Activated B cell treated with CpG ODN at 0.5 μM for 24 hours (primary cell): ENCODE data around the gene ASPHD2. TPM values are rescaled to one million over a fixed set of nuclear protein-coding genes. Genes with fewer than 3 reads are reported as not detected.

Source experiments
- ATAC-seq: fragments of 200-7000 bp; cut with Tn5 transposase; one replicate; pipeline ENCODE4 v1.10.0; 2021; ENCODE audit warnings: low read depth, mild to moderate bottlenecking, moderate library complexity
- CTCF ChIA-PET: fragments of 350-600 bp; sonication (Branson Sonifier 250); formaldehyde crosslinking; loops from one replicate; lab custom pipeline; 2021; ENCODE audit warnings: antibody characterized with exemption; lab: Charles Lee
- POLR2A ChIA-PET: fragments of 350-600 bp; sonication (Branson Sonifier 250); formaldehyde crosslinking; loops from one replicate; lab custom pipeline; 2021; ENCODE audit warnings: antibody characterized with exemption; lab: Charles Lee
- DNase-seq: peaks from one replicate; pipeline ENCODE4 v3.0.0; 2022
- H3K27ac Mint-ChIP-seq: one replicate; pipeline ENCODE4 v1.8.0; 2020; ENCODE audit warnings: mixed read lengths
- H3K27me3 Mint-ChIP-seq: one replicate; pipeline ENCODE4 v1.8.0; 2021; ENCODE audit warnings: mixed read lengths
- H3K36me3 Mint-ChIP-seq: one replicate; pipeline ENCODE4 v1.8.0; 2021; ENCODE audit warnings: low read depth, mixed read lengths
- H3K4me1 Mint-ChIP-seq: one replicate; pipeline ENCODE4 v1.8.0; 2021; ENCODE audit warnings: mixed read lengths
- H3K4me3 Mint-ChIP-seq: one replicate; pipeline ENCODE4 v1.8.0; 2020; ENCODE audit warnings: mild to moderate bottlenecking, mixed read lengths
- H3K9me3 Mint-ChIP-seq: one replicate; pipeline ENCODE4 v1.8.0; 2020; ENCODE audit warnings: mixed read lengths
- CTCF ChIP-seq: fragments of 200-600 bp; IDR thresholded peaks from one replicate; pipeline ENCODE4 v1.8.0; 2022; ENCODE audit warnings: antibody characterized with exemption, mild to moderate bottlenecking
- intact Hi-C: fragments of 100-400 bp; cut with micrococcal nuclease; formaldehyde crosslinking; loops from one replicate; pipeline ENCODE4 v1.15.1; 2024
- total RNA-seq: library from RNA; stranded (reverse); gene quantifications from 2 replicates; pipeline ENCODE4 v1.2.3, GENCODE V29; 2022

ASPHD2 gene
- total RNA-seq, 1 donor from 2014 or later, result 15.5 TPM

DNA sequence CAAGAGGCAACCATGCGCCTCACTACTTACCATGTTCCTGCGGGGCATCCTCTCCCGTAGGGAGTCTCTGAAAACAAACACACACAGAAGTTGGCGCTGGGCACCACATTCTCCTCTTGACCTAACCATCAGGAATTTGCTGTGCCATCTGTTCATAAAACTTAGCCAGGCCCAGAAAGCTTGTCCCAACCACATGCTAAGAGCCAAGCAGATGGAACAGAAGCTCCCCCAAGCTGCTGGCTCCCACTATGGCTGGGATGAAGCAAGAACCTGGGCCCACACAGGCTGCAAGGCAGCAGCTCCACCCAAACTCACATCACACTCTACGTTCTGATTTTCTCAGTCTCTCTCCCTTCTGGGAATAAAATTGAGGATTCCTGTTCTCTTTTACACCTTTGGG lies 37.1 kb downstream of the ASPHD2 start:
- no peak overlapping the region for H3K27ac Mint-ChIP-seq
- no peaks in the 10 kb centered on the region for H3K27me3 Mint-ChIP-seq
- intact Hi-C loops, result no loop called here
- no peak overlapping the region for H3K4me3 Mint-ChIP-seq
- peaks cover 89% of the 10 kb centered on the region for H3K36me3 Mint-ChIP-seq
- ATAC-seq (no peak), DNase-seq (no peak)
- ChIA-PET CTCF (no interaction called here), POLR2A (no interaction called here)
- H3K4me1 Mint-ChIP-seq, result no peaks in the 10 kb centered on the region
- H3K9me3 Mint-ChIP-seq, result no peaks in the 10 kb centered on the region
- no peak for TF ChIP-seq CTCF

DNA sequence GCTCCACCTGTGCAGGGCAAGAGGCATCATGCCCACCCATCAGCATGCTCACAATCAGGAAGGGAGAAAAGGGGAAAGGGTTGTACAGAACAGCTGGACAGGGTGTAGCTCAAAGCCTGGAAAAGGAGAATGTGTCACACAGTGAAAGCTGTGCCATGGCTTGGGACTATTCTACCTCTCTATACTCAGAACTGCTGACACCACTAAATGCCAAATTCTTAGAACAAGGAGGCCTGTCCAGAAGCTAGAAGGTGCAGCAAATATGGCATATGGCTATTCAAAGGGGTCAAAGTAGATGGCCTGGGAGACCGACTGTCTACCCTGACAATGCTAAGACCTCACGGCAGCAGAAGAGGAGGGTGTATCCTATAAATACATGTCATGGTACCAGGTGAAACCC lies 41.7 kb downstream of the ASPHD2 start:
- H3K4me1 Mint-ChIP-seq, result no peaks in the 10 kb centered on the region
- no peak overlapping the region for H3K27ac Mint-ChIP-seq
- DNase-seq (no peak), ATAC-seq (no peak)
- intact Hi-C loops, result no loop called here
- H3K4me3 Mint-ChIP-seq, result no peak overlapping the region
- H3K36me3 Mint-ChIP-seq, result peaks cover 92% of the 10 kb centered on the region
- no peaks in the 10 kb centered on the region for H3K27me3 Mint-ChIP-seq
- no peak for TF ChIP-seq CTCF
- ChIA-PET CTCF (interaction anchor here (1.0 kb wide), 1 partner anchor 10 kb away, joined by 3 read pairs; no protein-coding TSS in a partner anchor), POLR2A (no interaction called here)
- H3K9me3 Mint-ChIP-seq, result no peaks in the 10 kb centered on the region

GRCh38 chr22:26471522-26471921 lies 42.5 kb downstream of the ASPHD2 start:
- intact Hi-C loops, result no loop called here

DNA sequence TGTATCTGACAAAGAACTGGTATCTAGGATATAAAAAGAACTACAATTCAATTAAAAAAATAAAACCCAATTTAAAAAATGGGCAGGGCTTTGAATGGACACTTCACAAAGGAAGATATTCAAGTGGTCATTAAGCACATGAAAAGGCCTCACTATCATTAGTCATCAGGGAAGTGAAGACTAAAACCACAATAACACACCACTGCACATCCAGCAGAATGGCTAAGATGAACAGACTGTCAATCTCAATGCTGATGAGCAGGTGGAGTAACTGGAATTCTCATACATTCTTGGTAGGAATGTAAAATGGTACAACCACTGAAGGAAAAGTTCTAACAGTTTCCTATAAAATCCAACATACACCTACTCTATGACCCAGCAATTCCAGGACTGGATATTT lies 45.6 kb downstream of the ASPHD2 start:
- POLR2A ChIA-PET, result no interaction called here
- CTCF ChIA-PET, result no interaction called here
- H3K27me3 Mint-ChIP-seq, result no peaks in the 10 kb centered on the region
- no peak overlapping the region for H3K4me3 Mint-ChIP-seq
- peaks cover 78% of the 10 kb centered on the region for H3K36me3 Mint-ChIP-seq
- no peaks in the 10 kb centered on the region for H3K9me3 Mint-ChIP-seq
- TF ChIP-seq CTCF, result no peak
- DNase-seq, result no peak
- peaks cover 25% of the 10 kb centered on the region for H3K4me1 Mint-ChIP-seq
- intact Hi-C loops, result no loop called here
- no peak for ATAC-seq
- no peak overlapping the region for H3K27ac Mint-ChIP-seq

More at GRCh38 chr22:26471522-26471921, 42.5 kb downstream of the ASPHD2 start:
- peaks cover 88% of the 10 kb centered on the region for H3K36me3 Mint-ChIP-seq
- H3K4me1 Mint-ChIP-seq, result peaks cover under 1% of the 10 kb centered on the region
- CTCF ChIA-PET, result interaction anchor here (1.0 kb wide), 1 partner anchor 10 kb away, joined by 3 read pairs; no protein-coding TSS in a partner anchor
- H3K9me3 Mint-ChIP-seq, result no peaks in the 10 kb centered on the region
- no peak for ATAC-seq
- no peak overlapping the region for H3K4me3 Mint-ChIP-seq
- TF ChIP-seq CTCF, result no peak
- H3K27ac Mint-ChIP-seq, result no peak overlapping the region
- POLR2A ChIA-PET, result no interaction called here
- no peaks in the 10 kb centered on the region for H3K27me3 Mint-ChIP-seq
- no peak for DNase-seq

- no peak for DNase-seq
- H3K36me3 Mint-ChIP-seq, result peaks cover 67% of the 10 kb centered on the region
- TF ChIP-seq CTCF, result no peak
- no peaks in the 10 kb centered on the region for H3K27me3 Mint-ChIP-seq
- ATAC-seq, result no peak
- CTCF ChIA-PET, result interaction anchor here (1.1 kb wide), 1 partner anchor 16 kb away, joined by 3 read pairs; no protein-coding TSS in a partner anchor
- peaks cover 47% of the 10 kb centered on the region for H3K4me1 Mint-ChIP-seq
- intact Hi-C loops, result no loop called here
- H3K9me3 Mint-ChIP-seq, result no peaks in the 10 kb centered on the region
- no peak overlapping the region for H3K27ac Mint-ChIP-seq
- POLR2A ChIA-PET, result no interaction called here
- H3K4me3 Mint-ChIP-seq, result no peak overlapping the region
Observed at GRCh38 chr22:26476705-26477340, 47.8 kb downstream of the ASPHD2 start.
